ENCODE results near the gene RFESD. TPM values are rescaled to one million over a fixed set of nuclear protein-coding genes. Genes with fewer than 3 reads are reported as not detected.

Gene RFESD
- 1 to 10 TPM; 5.1 to 6.5 TPM for total RNA-seq

- ChIA-PET POLR2A (interaction anchor here (0.6 to 1.5 kb wide), 7 partner anchors 15 to 190 kb away, joined by 3 to 8 read pairs (median 3); partner anchors contain the start of genes ARSK, GLRX and SKIC3), CTCF (interaction anchor here (0.8 to 1.4 kb wide), 3 partner anchors 12 to 135 kb away, joined by 5 read pairs; no protein-coding TSS in a partner anchor)
These were observed at the start of gene RFESD for GRCh38 chr5:95646569-95647431. RFESD (plus strand) TSS chr5:95646777; CDS start chr5:95652272, 5,495 bp downstream.

DNA sequence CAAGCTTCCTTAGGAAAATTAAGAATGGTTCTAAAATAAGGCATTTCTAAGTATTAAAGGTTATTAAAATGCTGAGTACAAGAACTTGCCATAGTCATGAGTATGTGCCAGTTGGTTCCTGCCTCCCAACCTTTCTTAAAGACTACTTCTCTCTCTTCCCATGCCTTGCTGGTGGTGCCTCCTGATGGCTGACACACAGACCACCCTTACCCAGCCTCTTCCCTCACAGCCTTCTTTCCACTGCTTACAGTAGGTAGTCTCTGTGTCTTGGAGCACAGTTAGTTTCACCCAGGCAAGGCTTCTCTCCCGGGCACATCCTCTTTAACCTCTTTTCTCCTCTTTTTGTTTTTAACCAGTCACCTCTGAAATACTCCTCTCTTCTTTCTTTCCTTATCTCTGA, 47.3 kb upstream of the RFESD start:
- POLR2A ChIA-PET, result no interaction called here

DNA sequence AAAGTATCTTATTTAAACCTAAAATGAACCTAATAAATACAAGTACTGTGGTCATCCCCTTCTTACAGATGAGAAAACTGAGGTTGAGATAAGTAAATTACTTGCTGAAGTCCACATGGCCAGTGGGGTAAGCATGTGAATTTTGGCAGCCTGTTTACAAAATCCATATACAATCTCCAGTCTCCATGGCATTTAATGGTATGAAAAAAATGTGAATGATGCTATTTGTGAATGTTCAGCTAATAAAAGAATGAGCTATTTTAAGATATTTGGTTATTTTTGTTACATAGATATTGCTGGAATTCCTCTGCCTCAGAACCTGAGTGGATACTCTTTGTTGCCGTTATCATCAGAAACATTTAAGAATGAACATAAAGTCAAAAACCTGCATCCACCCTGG, 46.0 kb upstream of the RFESD start:
- CTCF ChIA-PET, result no interaction called here
- POLR2A ChIA-PET, result no interaction called here

More for the DNA sequence above, 47.3 kb upstream of the RFESD start:
- CTCF ChIA-PET, result interaction anchor here (0.6 kb wide), 1 partner anchor 8 kb away, joined by 4 read pairs; no protein-coding TSS in a partner anchor

DNA sequence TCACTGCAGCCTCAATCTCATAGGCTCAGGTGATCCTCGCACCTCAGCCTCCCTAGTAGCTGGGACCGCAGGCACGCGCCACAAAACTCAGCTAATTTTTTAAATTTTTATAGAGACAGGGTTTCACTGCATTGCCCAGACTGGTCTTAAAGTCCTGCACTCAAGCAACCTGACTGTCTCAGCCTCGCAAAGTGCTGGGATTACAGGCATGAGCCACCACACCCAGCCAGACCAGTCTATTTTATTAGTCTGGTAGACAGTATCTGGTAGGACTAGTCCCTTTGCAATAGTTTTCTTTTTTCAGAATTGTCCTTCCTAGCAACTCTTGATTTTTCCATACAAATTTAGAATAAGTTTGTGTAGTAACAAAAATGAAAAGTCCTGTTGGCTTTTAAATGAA, 40.8 kb upstream of the RFESD start:
- ChIA-PET POLR2A (no interaction called here), CTCF (no interaction called here)

DNA sequence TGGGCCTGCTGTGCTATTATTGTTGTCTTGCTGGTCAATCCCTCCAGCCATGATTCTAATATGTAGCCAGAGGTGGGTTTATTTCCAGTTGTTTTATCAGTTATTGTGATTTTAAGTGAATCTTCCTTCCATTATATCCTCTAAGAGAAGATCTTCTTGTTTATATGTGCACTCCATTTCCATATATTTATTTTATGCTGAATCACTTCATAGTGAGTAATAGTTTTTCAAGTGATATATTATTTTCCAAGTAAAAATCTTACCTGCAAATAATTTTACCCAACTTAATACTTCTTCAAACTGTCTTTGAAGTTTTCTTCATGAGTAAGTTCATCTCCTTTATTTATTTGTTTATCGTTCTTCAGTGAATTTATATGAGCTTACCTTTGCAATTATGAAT, 40.2 kb upstream of the RFESD start:
- POLR2A ChIA-PET, result interaction anchor here (1.2 kb wide), 1 partner anchor 52 kb away, joined by 3 read pairs; the partner anchor contains the start of genes ARSK and SKIC3

GRCh38 chr5:95609711-95610110, 36.9 kb upstream of the RFESD start:
- ChIA-PET CTCF (no interaction called here), POLR2A (no interaction called here)

More for the DNA sequence above, 40.2 kb upstream of the RFESD start:
- CTCF ChIA-PET, result interaction anchor here (1.3 kb wide), 1 partner anchor 175 kb away, joined by 3 read pairs; no protein-coding TSS in a partner anchor

DNA sequence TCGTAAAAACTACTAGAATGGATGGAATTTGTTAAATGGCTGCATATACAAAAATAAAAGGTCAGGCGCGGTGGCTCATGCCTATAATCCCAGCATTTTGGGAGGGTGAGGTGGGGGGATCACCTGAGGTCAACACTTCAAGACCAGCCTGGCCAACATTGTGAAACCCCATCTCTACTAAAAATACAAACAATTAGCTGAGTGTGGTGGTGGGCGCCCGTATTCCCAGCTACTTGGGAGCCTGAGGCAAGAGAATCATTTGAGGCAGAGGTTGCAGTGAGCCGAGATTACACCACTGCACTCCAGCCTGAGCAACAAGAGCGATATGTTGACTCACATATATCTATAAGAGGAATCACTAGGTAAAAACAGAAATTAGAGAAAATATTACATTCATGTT, 36.0 kb upstream of the RFESD start:
- ChIA-PET CTCF (no interaction called here), POLR2A (no interaction called here)

DNA sequence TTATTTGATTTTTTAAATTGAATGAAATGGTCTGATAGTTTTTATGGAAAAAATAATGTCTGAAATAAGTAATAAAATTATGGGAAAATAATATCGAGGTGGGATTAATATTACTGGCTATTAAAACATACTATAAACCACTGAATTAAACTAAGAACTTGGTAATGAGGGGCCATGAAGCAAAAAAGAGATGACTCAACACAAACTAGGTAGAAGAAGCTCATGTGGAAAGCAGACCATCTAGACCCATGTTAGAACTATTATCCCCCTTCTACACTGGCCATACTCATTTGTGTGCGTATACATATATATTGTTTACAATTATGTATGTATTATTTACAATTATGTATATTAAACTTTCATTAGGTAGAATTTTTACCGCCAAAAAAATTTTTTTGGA, 35.2 kb upstream of the RFESD start:
- ChIA-PET CTCF (no interaction called here), POLR2A (no interaction called here)

GRCh38 chr5:95613514-95613913, 33.1 kb upstream of the RFESD start:
- CTCF ChIA-PET, result no interaction called here
- POLR2A ChIA-PET, result no interaction called here

- ChIA-PET POLR2A (no interaction called here), CTCF (no interaction called here)
These were observed 31.5 kb upstream of the RFESD start for GRCh38 chr5:95615164-95615467.

DNA sequence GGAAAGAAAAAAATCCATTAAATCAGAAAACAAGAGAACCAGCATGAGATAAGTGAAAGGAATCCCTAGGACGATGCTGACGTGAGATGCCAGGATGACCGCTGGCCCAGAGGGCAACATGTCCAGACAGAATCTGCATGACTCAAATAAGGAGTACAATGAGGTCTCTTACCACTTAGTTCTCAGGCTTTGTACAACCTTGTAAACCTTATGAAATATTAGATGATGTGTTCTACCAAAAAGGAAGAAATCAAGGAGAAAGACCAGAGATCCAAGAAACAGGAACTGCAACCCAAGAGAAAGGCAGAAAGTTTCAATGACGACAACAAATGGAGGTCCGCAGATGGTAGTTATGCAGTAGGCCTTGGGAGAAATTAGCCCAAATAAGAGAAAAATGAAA, 29.5 kb upstream of the RFESD start:
- POLR2A ChIA-PET, result no interaction called here
- CTCF ChIA-PET, result no interaction called here

DNA sequence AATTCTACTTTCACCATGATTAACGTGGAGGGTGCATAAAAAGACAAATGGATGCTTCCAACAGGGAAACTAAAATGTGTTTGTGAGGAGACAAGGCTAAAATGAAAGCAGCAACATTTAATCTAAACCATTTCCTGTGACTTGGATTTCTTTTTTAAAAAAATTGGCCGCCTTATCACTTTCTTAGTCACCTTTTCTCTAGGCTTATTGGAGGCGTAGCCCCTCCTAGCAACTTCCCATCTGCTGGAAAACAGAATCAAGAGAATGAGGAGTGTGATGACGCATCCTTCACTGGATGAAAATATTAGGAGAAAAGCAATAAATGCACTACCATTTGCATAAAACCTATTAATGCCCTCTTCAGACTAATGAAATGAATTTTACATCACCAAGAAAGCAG, 27.5 kb upstream of the RFESD start:
- ChIA-PET CTCF (no interaction called here), POLR2A (no interaction called here)

GRCh38 chr5:95619514-95620029, 27.0 kb upstream of the RFESD start:
- CTCF ChIA-PET, result no interaction called here
- POLR2A ChIA-PET, result no interaction called here

DNA sequence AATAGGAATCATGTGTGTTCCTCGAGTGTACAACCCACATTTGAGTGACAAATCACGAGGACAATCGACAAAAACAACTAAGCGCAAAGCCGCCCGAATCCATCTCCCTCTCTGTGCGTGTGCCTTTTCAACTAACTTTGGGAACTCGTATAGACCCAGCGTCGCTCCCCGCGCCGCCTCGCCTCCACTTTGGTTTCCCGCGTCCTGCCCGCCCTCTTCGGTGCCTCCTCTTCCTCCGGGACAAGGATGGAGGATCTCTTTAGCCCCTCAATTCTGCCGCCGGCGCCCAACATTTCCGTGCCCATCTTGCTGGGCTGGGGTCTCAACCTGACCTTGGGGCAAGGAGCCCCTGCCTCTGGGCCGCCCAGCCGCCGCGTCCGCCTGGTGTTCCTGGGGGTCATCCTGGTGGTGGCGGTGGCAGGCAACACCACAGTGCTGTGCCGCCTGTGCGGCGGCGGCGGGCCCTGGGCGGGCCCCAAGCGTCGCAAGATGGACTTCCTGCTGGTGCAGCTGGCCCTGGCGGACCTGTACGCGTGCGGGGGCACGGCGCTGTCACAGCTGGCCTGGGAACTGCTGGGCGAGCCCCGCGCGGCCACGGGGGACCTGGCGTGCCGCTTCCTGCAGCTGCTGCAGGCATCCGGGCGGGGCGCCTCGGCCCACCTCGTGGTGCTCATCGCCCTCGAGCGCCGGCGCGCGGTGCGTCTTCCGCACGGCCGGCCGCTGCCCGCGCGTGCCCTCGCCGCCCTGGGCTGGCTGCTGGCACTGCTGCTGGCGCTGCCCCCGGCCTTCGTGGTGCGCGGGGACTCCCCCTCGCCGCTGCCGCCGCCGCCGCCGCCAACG, 26.3 kb upstream of the RFESD start, which contains the start of gene GPR150:
GPR150 (plus strand) TSS at position 58 of the 840 bp plus-strand sequence; CDS start at position 247, 189 bp downstream.
- ChIA-PET CTCF (no interaction called here), POLR2A (interaction anchor here (0.6 kb wide), 1 partner anchor 22 kb away, joined by 4 read pairs; no protein-coding TSS in a partner anchor)

DNA sequence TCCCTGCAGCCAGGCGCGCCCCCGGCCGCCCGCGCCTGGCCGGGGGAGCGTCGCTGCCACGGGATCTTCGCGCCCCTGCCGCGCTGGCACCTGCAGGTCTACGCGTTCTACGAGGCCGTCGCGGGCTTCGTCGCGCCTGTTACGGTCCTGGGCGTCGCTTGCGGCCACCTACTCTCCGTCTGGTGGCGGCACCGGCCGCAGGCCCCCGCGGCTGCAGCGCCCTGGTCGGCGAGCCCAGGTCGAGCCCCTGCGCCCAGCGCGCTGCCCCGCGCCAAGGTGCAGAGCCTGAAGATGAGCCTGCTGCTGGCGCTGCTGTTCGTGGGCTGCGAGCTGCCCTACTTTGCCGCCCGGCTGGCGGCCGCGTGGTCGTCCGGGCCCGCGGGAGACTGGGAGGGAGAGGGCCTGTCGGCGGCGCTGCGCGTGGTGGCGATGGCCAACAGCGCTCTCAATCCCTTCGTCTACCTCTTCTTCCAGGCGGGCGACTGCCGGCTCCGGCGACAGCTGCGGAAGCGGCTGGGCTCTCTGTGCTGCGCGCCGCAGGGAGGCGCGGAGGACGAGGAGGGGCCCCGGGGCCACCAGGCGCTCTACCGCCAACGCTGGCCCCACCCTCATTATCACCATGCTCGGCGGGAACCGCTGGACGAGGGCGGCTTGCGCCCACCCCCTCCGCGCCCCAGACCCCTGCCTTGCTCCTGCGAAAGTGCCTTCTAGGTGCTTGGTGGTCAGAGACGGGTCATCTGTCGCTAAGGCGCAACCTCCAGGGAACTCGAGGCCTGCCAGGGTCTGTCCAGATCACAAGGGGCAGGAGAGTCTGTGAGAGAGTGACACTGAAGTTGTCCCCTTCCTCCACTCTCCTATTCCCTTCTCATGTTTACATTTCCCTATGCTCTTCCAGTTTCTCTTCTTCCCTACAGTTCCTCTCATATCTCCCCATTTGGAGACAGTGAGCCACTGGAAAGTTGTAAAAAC, 25.4 kb upstream of the RFESD start:
- ChIA-PET POLR2A (no interaction called here), CTCF (interaction anchor here (2.9 kb wide), 1 partner anchor 10 kb away, joined by 10 read pairs; no protein-coding TSS in a partner anchor)

DNA sequence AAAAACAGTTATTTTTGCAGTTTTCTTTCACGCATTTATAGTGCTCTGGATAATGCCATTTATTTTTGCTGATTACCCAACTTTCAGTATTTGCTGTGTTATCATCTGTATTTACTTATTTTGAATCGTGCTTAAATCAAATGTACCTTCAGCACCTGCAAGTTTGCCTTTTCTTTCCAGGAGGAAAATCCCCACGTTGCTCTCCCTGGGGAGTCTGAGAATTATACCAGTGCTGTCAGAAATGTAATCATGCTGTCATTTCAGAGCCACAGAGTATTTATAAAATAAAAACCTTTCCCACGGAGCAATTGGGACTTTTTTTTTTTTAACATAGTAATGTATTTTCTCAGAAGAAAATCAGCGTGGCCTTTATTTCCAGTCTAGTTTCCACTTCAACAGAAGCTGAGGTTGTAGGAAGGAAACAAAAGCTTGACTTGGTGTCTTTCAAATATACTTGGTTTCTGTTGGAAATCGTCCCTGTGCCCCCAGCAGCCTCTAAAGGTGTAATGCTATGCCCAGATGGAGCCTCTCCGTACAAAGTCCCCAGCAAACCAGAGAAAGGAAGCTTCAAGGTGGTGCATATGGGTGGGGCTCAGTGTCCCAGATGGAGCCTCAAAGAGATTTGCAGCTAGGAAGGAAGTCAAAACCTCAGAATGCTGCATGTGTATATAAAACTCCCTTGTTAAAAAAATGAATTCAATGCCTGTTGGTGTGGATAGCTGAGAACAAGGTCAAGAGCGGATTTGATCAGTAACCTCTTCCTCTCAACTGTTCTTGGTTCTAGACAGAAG, 24.5 kb upstream of the RFESD start:
- POLR2A ChIA-PET, result no interaction called here
- CTCF ChIA-PET, result interaction anchor here (2.9 kb wide), 1 partner anchor 10 kb away, joined by 10 read pairs; no protein-coding TSS in a partner anchor

DNA sequence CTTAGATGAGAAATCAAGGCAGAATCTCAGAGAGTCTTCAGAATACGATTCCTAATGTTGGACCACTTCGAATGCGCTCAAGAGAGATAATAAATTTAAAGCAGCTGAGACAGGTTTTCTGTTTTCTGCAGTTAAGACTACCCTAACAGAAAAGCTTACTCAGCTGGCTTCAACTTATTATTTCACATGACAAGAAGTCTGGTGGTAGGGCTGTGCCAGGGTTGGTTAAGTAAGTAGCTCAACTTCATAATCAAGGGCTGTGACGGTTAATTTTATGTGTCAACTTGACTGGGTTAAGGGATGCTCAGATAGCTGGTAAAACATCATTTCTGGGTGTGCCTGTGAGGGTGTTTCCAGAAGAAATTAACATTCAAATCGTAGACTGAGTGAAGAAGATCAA, 22.9 kb upstream of the RFESD start:
- POLR2A ChIA-PET, result no interaction called here
- CTCF ChIA-PET, result interaction anchor here (2.9 kb wide), 1 partner anchor 8 kb away, joined by 10 read pairs; no protein-coding TSS in a partner anchor

- CTCF ChIA-PET, result no interaction called here
- POLR2A ChIA-PET, result no interaction called here
These were observed 22.2 kb upstream of the RFESD start for GRCh38 chr5:95624368-95624767.

Data from activated CD8-positive, alpha-beta memory T cell treated with anti-CD3 and anti-CD28 coated beads for 36 hours (primary cell).